GM21717 (cell line): ENCODE results near the gene ERMP1.
"Not testable (repeated sequence)": the region's sequence is repeated elsewhere in the genome, so short reads cannot be mapped to it uniquely, and the experiment has no call there.

ENCODE experiments used
- ATAC-seq: cut with Tn5 transposase; IDR thresholded peaks from one replicate; pipeline ENCODE4 v1.9.1; 2021; ENCODE audit warnings: mild to moderate bottlenecking, moderate library complexity; ENCODE audit not compliant: unreplicated experiment

The ERMP1 gene, protein sequence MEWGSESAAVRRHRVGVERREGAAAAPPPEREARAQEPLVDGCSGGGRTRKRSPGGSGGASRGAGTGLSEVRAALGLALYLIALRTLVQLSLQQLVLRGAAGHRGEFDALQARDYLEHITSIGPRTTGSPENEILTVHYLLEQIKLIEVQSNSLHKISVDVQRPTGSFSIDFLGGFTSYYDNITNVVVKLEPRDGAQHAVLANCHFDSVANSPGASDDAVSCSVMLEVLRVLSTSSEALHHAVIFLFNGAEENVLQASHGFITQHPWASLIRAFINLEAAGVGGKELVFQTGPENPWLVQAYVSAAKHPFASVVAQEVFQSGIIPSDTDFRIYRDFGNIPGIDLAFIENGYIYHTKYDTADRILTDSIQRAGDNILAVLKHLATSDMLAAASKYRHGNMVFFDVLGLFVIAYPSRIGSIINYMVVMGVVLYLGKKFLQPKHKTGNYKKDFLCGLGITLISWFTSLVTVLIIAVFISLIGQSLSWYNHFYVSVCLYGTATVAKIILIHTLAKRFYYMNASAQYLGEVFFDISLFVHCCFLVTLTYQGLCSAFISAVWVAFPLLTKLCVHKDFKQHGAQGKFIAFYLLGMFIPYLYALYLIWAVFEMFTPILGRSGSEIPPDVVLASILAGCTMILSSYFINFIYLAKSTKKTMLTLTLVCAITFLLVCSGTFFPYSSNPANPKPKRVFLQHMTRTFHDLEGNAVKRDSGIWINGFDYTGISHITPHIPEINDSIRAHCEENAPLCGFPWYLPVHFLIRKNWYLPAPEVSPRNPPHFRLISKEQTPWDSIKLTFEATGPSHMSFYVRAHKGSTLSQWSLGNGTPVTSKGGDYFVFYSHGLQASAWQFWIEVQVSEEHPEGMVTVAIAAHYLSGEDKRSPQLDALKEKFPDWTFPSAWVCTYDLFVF

DNA sequence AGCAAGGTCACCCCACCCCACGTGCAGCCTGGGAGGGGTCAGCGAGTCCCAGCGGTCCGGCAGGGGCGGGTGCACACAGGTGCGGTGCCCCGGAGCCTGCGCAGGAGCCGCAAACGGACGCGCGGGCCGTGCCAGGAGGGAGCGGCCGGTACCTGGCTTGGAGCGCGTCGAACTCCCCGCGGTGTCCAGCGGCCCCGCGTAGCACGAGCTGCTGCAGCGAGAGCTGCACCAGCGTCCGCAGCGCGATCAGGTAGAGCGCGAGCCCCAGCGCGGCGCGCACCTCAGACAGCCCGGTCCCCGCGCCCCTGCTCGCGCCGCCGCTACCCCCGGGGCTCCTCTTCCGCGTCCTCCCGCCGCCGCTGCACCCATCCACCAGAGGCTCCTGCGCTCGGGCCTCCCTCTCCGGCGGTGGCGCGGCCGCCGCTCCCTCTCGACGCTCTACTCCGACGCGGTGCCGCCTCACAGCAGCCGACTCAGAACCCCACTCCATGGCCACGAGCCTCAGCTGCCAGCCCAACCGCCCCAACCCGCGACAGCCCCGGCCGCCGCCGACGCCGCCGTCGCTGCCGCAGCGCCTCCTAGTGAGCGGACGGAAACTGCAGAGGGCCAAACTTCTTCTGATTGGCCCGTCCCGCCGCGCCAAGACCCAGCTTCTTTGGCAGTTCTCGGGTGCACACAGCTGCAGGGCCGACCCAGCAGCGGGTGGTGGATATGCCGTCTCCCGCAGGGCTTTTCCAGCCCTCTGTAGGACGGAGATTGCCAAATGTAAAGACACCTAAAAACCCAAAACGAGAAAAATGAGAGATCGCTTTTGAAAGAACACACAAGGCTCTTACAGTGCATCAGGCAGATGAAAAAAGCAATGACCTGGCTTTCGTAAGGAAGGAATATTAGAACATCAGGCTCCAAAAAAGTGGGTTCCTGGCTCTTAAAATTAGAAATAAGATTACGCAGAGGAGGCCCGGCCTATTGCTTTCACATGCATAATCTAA, at the start of gene ERMP1:
ERMP1 (minus strand) TSS at position 580 of the 992 bp plus-strand sequence; CDS start at position 490, 90 bp downstream.
- peak; percentile 86 for ATAC-seq

DNA sequence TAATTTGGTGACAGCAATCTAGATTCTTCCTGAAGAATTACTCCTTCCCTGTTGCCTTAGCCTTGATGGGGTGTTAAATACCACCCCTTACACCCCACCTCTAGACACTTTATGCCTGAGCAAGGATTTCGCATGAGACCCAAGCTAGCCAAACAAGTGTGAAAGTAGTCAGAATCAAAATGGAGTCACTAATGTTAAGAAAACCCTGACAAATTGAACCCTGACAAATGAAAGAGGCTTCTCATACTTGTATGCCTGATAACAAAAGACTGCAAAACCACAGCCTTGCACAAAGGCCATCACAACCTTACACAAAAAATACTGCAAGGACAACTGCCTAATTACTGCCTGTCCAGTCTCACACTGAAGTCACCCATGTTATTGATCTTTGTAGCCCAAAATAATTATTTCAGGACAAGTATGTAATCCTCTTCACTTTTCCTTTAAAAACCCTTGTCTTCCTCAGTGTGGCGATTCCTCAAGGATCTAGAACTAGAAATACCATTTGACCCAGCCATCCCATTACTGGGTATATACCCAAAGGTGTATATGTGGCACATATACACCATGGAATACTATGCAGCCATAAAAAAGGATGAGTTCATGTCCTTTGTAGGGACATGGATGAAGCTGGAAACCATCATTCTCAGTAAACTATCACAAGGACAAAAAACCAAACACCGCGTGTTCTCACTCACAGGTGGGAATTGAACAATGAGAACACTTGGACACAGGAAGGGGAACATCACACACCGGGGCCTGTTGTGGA, 49.5 kb upstream of the ERMP1 start:
- ATAC-seq: not testable (repeated sequence)

DNA sequence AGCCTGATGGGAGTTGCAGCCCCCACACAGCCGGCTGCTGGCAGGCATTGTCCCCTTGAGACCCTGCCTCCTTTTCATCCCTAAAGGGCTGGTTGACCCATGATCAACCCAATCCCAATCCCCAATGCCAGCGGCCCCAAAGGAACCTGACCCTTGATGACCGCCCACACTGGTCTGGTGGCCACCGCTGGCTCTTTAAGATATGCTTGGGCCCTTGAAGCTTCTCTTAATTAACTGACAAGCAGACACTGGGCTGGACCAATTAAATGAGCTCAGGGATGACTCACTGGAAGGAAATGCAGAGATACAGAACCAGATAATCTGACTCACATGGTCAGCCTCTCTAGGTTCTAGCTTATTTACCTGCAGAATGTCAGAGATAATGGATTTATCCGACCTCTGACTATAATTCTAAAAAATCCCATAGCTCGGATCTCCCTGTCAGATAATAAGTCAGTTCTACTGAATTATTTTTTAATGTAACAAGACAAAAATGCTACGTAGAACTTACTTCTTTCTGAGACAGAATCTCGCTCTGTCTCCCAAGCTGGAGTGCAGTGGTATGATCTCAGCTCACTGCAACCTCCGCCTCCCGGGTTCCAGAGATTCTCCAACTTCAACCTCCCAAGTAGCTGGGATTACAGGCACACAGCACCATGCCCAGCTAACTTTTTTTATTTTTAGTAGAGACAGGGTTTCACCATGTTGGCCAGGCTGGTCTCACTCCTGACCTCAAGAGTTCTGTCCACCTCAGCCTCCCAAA, 46.7 kb upstream of the ERMP1 start:
- no peak for ATAC-seq

DNA sequence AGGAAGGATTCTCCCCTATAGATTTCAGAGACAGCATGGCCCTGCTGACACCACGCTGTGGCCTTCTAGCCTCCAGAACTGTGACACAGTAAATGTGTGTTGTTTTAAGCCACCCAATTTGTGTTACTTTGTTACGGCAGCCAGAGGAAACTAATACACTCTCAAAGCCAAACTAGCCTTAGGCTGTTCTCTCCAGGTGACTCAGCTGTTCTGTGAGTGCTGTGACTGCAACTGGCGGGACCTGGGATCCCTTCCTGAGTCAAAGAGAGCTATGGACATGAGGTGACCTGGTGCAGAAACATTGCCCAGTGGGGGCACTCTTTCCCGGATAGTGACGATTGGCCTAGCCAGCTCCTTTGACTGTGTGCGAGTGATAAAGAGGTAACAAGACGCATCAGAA, 43.8 kb upstream of the ERMP1 start:
- ATAC-seq: no peak

DNA sequence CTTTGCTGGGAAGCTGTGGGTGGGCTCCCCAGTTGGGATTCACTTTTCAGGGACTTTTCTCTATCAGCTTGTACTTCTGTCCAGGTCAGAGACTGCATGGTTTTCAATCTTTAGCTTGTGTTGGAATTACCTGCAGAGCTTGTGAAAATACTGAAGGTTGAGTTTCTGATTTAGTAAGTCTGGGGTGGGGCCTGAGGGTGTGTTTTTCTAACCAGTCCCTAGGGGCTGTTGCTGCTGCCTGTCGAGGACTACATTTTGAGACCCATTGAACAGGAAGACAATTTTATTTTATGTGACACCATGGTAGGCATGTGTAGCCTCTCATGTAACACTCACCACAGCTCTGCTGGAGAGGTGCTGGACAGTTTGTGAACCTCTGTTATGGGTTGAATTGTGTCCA, 43.1 kb upstream of the ERMP1 start:
- ATAC-seq: no peak

DNA sequence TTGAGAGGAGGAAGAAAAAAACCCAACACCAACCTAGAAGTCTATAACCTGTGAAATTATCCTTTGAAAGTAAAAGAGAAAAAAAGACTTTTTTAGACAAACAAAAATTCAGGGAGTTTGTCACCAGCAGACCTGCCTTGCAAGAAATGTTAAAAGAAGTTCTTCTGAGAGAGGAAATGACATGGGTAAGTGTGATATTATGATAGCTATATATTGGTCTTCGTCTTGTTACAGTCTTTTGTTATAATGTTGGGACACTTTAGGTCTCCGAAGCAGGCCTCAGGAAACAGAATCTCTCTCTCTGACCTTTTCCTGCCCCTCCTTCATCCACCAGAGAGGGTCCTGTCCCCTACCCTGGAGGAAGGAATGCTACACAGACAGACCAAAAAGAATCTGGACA, 41.1 kb upstream of the ERMP1 start:
- no peak for ATAC-seq

DNA sequence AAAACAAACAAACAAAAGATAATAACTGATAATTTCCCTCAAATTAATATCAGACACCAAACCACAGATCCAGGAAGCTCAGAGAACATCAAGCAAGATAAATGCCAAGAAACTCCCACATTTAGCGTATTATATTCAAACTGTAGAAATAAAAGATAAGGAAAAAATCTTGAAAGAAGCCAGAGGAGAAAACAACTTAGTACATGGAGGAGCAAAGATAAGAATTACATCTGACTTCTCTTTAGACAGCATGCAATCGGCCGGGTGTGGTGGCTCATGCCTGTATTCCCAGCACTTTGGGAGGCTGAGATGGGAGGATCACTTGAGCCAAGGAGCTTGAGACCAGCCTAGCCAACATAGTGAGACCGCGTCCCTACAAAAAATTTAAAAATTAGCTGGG, 40.5 kb upstream of the ERMP1 start:
- no peak for ATAC-seq

DNA sequence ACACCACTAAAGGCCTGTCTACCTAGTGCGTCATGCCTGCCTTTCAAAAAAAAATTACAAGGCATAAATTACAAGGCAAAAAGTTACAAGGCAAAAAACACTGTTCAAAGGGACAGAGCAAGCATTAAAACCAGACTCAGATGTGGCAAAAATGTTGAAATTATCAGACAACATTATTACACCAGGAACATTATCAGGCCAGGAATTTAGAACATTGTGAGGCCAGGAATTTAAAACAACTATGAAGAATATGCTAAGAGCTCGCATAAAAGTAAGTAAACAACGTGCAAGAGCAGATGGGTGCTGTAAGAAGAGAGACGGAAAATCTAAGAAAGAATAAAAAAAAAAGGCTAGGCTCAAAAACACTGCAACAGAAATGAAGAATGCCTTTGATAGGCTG, 39.6 kb upstream of the ERMP1 start:
- ATAC-seq: no peak

DNA sequence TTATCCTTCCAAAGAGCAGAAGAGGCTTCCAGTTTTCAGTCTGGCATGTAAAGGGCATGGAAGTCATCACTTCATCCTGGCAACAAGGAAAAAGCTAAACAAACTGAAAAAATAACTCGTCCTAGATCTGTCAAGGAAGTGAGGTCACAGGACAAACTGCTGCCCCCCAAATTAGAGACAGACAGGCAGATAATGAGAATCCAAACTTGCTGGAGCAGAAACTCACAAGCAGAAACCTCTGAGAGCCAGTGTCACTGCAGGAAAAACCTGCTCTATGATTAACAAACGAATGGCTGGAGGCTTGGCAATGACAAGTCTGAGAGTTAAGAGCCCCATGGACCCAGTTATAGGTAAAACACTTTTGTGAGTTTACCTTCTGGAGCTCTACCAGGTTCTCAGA, 38.9 kb upstream of the ERMP1 start:
- no peak for ATAC-seq

DNA sequence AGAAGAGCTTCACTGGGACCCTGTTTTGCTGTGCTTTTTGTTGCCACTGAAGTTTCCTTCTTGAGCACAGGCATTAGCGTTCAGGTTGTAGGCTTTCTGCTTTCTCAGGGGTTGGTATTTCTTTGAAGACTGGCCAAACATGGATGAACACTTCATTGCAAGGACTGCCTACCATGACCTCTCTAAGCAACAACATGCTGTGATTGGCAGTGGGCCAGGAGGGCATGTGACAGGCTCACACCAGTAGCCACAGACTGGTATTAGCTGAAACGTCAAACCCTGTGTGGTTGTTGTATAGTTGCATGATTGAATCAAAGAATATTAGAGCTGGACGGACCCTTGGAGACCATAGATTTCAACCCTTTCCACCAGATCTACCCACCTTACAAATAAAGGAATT, 37.8 kb upstream of the ERMP1 start:
- ATAC-seq: no peak

DNA sequence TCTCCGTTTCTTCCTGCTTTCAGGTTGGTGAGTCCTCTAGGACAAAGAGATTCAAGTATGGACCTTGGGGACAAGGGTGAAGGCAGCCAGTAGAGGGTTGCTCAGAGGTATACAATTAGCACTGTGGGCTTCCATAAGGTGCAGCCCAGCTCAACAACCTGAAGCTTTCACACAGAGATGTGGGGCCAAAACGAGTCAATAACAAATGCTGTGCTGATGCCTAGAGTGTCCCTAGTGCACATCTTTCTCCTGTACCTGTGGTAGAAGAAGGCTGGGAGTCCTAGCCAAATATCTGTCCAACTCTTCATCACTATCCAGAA, 37.1 kb upstream of the ERMP1 start:
- ATAC-seq: no peak

DNA sequence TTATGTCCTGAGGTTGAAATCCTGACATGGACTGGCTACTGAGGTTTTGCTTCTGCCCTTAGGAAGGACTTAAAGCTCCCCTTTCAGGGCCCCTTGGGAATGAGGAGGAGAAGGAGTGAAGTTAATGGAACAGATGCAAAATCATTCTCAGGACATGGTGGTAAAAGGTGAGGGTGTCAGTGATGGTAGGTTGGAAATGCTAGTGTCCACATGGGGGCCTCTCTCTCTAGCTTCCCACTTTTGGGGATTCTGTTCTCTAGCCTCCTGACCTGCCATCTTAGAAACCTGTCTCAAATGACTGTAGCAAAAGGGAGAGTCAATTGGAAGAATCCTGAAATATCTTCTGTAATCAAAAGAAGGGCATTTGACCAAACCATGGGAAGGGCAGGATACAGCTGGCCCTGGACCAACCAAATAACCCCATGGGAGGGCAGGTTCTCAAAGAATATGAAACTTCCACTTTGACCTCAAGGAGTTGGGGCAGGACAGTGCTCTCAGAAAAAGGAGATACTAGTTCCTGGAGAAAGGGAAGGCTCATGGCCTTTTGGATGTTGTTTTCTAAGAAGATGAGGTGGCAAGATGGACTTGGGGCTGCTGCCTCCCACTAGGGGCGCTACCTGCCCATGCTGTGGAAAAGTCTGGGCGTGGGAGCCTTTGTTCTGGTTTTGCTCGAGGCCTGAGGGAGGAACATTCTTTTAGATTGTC, 36.5 kb upstream of the ERMP1 start:
- no peak for ATAC-seq

DNA sequence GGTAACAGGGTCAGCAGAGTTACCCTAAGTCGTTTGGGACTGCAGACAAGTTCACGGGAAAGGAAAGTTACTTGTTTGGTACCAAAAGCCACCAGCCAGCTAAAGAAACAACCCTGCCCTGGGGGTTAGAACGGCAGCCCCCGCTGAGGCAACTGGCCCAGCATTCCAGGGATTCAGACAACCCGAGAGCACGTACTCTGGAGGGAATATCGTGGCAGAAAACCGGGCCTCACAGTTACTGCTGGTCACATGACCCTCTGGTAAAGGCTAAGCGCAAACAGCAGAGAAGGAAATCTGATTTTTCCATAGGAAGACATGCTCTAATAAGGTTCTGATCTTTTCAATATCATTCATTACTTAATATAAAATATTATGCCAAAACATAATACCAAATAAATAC, 35.3 kb upstream of the ERMP1 start:
- no peak for ATAC-seq

DNA sequence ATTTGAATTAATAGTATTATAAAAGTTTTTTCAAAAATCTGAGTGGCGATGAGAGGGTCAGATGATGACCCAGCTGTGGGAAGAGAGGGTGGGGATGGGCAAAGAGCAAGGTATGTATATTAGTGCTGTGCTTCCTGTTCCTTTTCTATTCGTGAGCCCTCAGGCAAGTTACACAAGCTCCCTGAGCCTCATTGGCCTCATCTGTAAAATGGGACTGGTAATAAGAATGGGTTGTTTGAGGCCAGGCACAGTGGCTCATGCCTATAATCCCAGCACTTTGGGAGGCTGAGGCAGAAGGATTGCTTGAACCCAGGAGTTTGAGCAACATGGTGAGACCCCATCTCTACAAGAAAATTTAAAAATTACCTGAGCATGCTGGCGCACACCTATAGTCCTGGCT, 33.8 kb upstream of the ERMP1 start:
- no peak for ATAC-seq

DNA sequence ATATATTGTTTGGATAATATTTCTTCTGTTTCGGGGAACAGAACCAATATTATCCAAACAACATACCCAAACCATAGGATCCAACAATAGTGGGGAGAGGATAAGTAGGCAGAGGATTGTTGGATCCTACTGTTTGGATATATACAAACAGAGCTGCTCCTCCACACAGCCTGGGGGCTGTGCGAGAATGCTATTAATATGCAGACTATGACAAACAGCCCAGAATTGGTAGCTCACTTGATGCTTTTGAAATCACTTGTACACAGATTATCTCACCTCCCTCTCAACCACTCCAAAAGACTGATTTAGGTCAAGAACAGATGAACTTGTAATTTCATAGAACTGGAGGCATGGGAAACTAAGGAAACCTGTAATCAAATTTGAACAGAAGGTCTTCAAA, 33.4 kb upstream of the ERMP1 start:
- no peak for ATAC-seq

DNA sequence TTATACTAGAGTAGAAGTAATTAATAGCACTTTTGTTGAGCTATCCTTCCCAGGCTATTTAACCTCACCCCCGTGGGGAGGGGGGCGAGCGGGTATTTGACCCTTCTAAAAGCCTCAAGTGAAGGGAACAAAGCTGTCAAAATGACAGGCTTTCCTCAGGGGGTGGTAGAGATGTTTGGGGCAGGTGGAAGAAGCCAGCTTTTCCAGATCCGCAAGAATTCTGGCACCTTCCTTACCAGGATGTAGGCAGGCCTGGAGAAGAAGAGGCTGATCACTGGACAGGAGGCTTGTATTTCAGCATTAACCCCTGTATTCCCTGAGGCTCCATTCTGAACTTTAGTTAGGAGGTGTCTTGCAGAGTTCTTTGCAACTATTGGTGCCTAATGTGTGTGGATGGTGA, 31.5 kb upstream of the ERMP1 start:
- no peak for ATAC-seq

DNA sequence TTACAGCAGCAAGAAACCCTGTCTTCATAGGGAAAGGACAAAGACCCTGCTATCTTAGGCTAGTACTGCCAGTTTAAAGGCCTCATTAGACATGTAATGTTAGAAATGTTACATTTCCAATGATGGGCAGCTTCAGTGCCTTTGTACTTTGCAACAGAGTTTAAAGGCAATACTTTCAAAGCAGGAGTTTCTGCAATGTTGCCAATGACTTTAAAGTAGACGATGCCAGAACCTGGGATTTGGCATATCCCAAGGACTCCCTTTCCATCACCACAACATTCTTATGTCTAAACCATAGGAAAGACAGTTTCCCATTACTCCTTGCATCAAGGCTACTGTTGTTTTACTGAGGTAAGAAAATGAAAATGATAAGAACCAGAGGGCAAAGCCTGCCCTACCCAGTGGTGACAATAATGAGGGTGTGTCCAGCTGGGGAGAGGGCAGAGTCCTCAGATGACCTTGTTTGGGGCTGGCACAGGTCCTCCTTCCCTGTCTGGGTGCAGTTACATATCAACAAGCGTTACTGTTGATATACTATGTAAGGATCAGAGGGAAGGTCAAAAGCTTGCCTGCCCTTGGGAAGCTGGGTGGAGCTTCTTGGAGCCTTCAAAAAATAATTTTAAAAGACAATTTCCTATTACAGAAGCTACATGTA, 30.3 kb upstream of the ERMP1 start:
- no peak for ATAC-seq

DNA sequence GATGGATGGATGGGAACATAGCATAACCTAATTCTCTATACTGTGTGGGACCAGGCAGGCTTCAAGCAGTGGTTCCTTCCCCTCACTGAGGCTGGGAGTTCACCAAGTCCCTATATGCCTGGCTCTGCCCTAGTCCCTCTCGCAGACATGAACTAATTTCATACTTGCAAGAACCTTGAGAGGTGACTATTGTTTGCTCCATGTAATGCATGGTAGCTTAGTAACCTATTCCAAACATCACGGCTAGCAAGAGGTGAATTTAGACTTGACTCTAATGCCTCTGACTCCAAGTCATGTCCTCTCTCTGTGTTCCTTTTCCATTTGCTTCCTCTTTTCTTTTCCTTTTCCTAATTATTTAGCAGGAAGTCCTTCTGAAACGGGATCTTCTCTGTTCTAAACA, 25.9 kb upstream of the ERMP1 start:
- no peak for ATAC-seq
